Fibroblast of lung (primary cell): ENCODE results near the gene THOC1. TPM values are rescaled to one million over a fixed set of nuclear protein-coding genes. Genes with fewer than 3 reads are reported as not detected.

Source experiments
- DNase-seq, 2 donors: peaks; one replicate each; pipeline versions ENCODE4 v3.0.0 to v3.0.0-alpha.2; 2010; ENCODE audit warnings: low read depth in 2 of 2
- H2AFZ ChIP-seq: 2 replicates; pipeline ENCODE4 v1.5.1; 2012; ENCODE audit warnings: low read length, control low read depth, inconsistent platforms
- H3K27ac ChIP-seq: 2 replicates; pipeline ENCODE4 v1.5.1; 2011; ENCODE audit warnings: low read length, control low read depth; ENCODE audit not compliant: insufficient read depth
- H3K27me3 ChIP-seq: 2 replicates; pipeline ENCODE4 v1.5.1; 2011; ENCODE audit warnings: mild to moderate bottlenecking, low read length; ENCODE audit not compliant: control insufficient read depth, insufficient read depth
- H3K36me3 ChIP-seq: 2 replicates; pipeline ENCODE4 v1.5.1; 2011; ENCODE audit warnings: low read length; ENCODE audit not compliant: control insufficient read depth, insufficient read depth
- H3K4me1 ChIP-seq: 2 replicates; pipeline ENCODE4 v1.5.1; 2011; ENCODE audit warnings: low read length; ENCODE audit not compliant: control insufficient read depth, insufficient read depth; ENCODE audit errors: extremely low read depth
- H3K4me2 ChIP-seq: 2 replicates; pipeline ENCODE4 v1.5.1; 2011; ENCODE audit warnings: low read length, control low read depth; ENCODE audit not compliant: insufficient read depth; ENCODE audit errors: extremely low read depth
- H3K4me3 ChIP-seq, 4 experiments: fragments of 200-600 bp in 1 of 4; sonication (generic) in 1 of 4; replicated peaks in 1 of 4; 2 replicates each; pipeline ENCODE4 v1.5.1; 2011 to 2016; ENCODE audit warnings: low read length in 4 of 4, low read depth in 3 of 4, mild to moderate bottlenecking in 3 of 4, control low read depth in 2 of 4, inconsistent platforms in 1 of 4, mixed read lengths in 1 of 4; ENCODE audit not compliant: insufficient read depth in 1 of 4; ENCODE audit errors: control extremely low read depth in 1 of 4
- H3K79me2 ChIP-seq: 2 replicates; pipeline ENCODE4 v1.5.1; 2012; ENCODE audit warnings: mild to moderate bottlenecking, low read length, inconsistent platforms; ENCODE audit not compliant: control insufficient read depth, insufficient read depth
- H3K9ac ChIP-seq: 2 replicates; pipeline ENCODE4 v1.5.1; 2011; ENCODE audit warnings: mild to moderate bottlenecking, low read length, control low read depth; ENCODE audit not compliant: insufficient read depth
- H3K9me3 ChIP-seq: 2 replicates; pipeline ENCODE4 v1.5.1; 2012; ENCODE audit warnings: low read depth, low read length; ENCODE audit not compliant: control insufficient read depth, insufficient read depth
- H4K20me1 ChIP-seq: 2 replicates; pipeline ENCODE4 v1.5.1; 2011; ENCODE audit warnings: low read length; ENCODE audit not compliant: control insufficient read depth, insufficient read depth; ENCODE audit errors: extremely low read depth
- CTCF ChIP-seq, 2 donors: IDR thresholded peaks in 1 of 2; conservative IDR thresholded peaks in 1 of 2; 1 replicate in 1 of 2; 2 replicates in 1 of 2; pipeline ENCODE4 v1.5.1; 2011 to 2012; ENCODE audit warnings: low read length in 2 of 2, control low read depth in 1 of 2, inconsistent platforms in 1 of 2, low read depth in 1 of 2, mild to moderate bottlenecking in 1 of 2
- EZH2 ChIP-seq: IDR thresholded peaks from 2 replicates; pipeline ENCODE4 v1.5.1; 2012; ENCODE audit warnings: low read length, control low read depth, mild to moderate bottlenecking; ENCODE audit errors: missing control alignments
- polyA plus RNA-seq, 2 donors: library from polyadenylated mRNA; depleted of rRNA in 1 of 2; stranded (reverse) in 1 of 2; unstranded in 1 of 2; fragments of >200 nt; gene quantifications; 2 replicates each; pipeline ENCODE4 v1.2.1, GENCODE V29; 2011 to 2012; ENCODE audit warnings: missing spikeins in 1 of 2
- total RNA-seq: library from RNA; depleted of rRNA; stranded (reverse); fragments of >200 nt; gene quantifications from 2 replicates; pipeline ENCODE4 v1.2.1, GENCODE V29; 2014

Gene THOC1
- total and polyA plus RNA-seq, 2 donors (not counting 1 experiment from before 2014, with no cell fraction given), result 18.2 to 35.2 TPM

GRCh38 chr18:191725-192124 lies 76.1 kb downstream of the THOC1 start:
- no peak overlapping the region for H3K4me2 ChIP-seq
- peaks cover 10% of the 10 kb centered on the region for H3K79me2 ChIP-seq
- no peaks in the 10 kb centered on the region for H3K36me3 ChIP-seq
- H3K4me1 ChIP-seq, result no peaks in the 10 kb centered on the region
- TF ChIP-seq EZH2, result no peak
- TF ChIP-seq CTCF (conservative IDR thresholded peaks at IDR 0.05 in 1 of 2, IDR thresholded peaks at IDR 0.05 in 1 of 2; ENCODE audit: low read depth in 1 of 2, low read length in 2 of 2), result no peak
- no peak overlapping the region for H3K9ac ChIP-seq
- peak in 1 of 2 donors; percentile 4 for DNase-seq
- no peaks in the 10 kb centered on the region for H3K27me3 ChIP-seq
- H4K20me1 ChIP-seq, result no peaks in the 10 kb centered on the region
- no peak overlapping the region for H2AFZ ChIP-seq
- no peaks in the 10 kb centered on the region for H3K9me3 ChIP-seq
- H3K27ac ChIP-seq, result no peak overlapping the region
- no peak overlapping the region for H3K4me3 ChIP-seq

- Histone ChIP-seq H3K4me2 (no peak overlapping the region), H3K27me3 (no peaks in the 10 kb centered on the region), H3K27ac (no peak overlapping the region), H3K79me2 (peaks cover 11% of the 10 kb centered on the region), H3K9ac (no peak overlapping the region), H3K9me3 (no peaks in the 10 kb centered on the region), H3K4me3 (no peak overlapping the region), H4K20me1 (no peaks in the 10 kb centered on the region), H2AFZ (no peak overlapping the region), H3K4me1 (no peaks in the 10 kb centered on the region), H3K36me3 (no peaks in the 10 kb centered on the region)
- no peak for DNase-seq
- TF ChIP-seq CTCF (conservative IDR thresholded peaks at IDR 0.05 in 1 of 2, IDR thresholded peaks at IDR 0.05 in 1 of 2; ENCODE audit: low read depth in 1 of 2, low read length in 2 of 2), result no peak
- TF ChIP-seq EZH2, result no peak
Observed at GRCh38 chr18:189254-189653, 78.6 kb downstream of the THOC1 start.

GRCh38 chr18:183769-184168 lies 84.1 kb downstream of the THOC1 start:
- Histone ChIP-seq H3K27ac (no peak overlapping the region), H3K9ac (no peak overlapping the region), H3K36me3 (peaks cover 6% of the 10 kb centered on the region), H3K9me3 (no peaks in the 10 kb centered on the region), H3K4me2 (no peak overlapping the region), H2AFZ (no peak overlapping the region), H4K20me1 (no peaks in the 10 kb centered on the region), H3K4me3 (no peak overlapping the region), H3K4me1 (no peaks in the 10 kb centered on the region), H3K79me2 (peaks cover 3% of the 10 kb centered on the region), H3K27me3 (no peaks in the 10 kb centered on the region)
- TF ChIP-seq CTCF (conservative IDR thresholded peaks at IDR 0.05 in 1 of 2, IDR thresholded peaks at IDR 0.05 in 1 of 2; ENCODE audit: low read depth in 1 of 2, low read length in 2 of 2) (no peak), EZH2 (no peak)
- peak; percentile 16 to 43 for DNase-seq
